ENCODE data around the gene TNFSF9.
"Not testable (repeated sequence)": the region's sequence is repeated elsewhere in the genome, so short reads cannot be mapped to it uniquely, and the experiment has no call there.

The TNFSF9 gene

GRCh38 chr19:6576869-6577475 lies 46.1 kb downstream of the TNFSF9 start:
- no peak for DNase-seq

DNA sequence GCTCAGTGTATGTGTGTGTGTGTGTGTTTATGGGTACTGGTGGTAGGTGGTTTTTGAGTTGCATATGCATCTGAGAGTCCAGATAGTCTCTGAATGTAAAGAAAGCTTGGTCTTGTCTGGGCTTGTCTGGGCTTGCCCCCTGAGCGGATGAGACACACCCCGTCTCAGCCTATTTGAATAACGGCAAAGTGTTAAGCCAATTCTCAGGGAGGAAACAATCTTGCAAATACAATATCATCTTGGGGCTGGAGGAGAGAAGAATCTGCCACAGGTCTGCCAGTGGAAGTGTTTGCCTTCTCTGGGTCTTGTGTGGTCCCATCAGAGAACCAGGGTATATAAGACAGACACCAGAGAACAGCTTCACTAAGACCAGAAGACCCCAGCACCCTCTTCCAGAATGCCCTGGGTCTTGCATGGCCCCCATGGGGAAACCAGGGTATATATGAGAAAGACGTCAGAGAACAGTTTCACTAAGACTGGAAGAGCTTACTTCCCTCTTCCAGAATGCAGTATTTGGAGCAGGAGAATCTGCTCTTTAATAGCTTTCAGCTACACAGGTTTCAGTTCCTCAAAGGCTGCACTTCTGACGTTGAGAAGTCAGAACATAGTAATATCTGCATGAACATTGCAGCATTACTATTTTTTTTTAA lies 46.8 kb downstream of the TNFSF9 start:
- DNase-seq = no peak

- no peak for DNase-seq
Observed at GRCh38 chr19:6579450-6580178, 48.8 kb downstream of the TNFSF9 start.

- no peak for DNase-seq
Observed at GRCh38 chr19:6580313-6580712, 49.5 kb downstream of the TNFSF9 start.

GRCh38 chr19:6582515-6583484 lies 52.0 kb downstream of the TNFSF9 start:
- DNase-seq = not testable (repeated sequence)
